GM13977 (cell line): ENCODE data around the gene GNAQ.
"Not testable (repeated sequence)": the region's sequence is repeated elsewhere in the genome, so short reads cannot be mapped to it uniquely, and the experiment has no call there.

Source experiments
- DNase-seq: peaks from one replicate; pipeline ENCODE4 v3.0.0; 2012; ENCODE audit warnings: low spot score
- in situ Hi-C: fragments of 300-500 bp; cut with MboI; formaldehyde crosslinking; loops from one replicate; pipeline ENCODE4 v1.12.0; 2022; ENCODE audit warnings: low sequenced_read_pairs, low pct_unique_long_range_greater_than_20kb, mixed read lengths, inconsistent platforms; ENCODE audit not compliant: unreplicated experiment
- TF ChIP-seq, protein P1 (sequence below): IDR thresholded peaks from 2 replicates; pipeline ENCODE4 v1.5.1; 2012; ENCODE audit warnings: mild to moderate bottlenecking, control low read depth; ENCODE audit not compliant: insufficient read depth; ENCODE audit errors: extremely low read depth, missing control alignments

GNAQ gene

GRCh38 chr9:77769246-77769645, 262.4 kb downstream of the GNAQ start:
- DNase-seq = no peak
- TF ChIP-seq, protein P1, sequence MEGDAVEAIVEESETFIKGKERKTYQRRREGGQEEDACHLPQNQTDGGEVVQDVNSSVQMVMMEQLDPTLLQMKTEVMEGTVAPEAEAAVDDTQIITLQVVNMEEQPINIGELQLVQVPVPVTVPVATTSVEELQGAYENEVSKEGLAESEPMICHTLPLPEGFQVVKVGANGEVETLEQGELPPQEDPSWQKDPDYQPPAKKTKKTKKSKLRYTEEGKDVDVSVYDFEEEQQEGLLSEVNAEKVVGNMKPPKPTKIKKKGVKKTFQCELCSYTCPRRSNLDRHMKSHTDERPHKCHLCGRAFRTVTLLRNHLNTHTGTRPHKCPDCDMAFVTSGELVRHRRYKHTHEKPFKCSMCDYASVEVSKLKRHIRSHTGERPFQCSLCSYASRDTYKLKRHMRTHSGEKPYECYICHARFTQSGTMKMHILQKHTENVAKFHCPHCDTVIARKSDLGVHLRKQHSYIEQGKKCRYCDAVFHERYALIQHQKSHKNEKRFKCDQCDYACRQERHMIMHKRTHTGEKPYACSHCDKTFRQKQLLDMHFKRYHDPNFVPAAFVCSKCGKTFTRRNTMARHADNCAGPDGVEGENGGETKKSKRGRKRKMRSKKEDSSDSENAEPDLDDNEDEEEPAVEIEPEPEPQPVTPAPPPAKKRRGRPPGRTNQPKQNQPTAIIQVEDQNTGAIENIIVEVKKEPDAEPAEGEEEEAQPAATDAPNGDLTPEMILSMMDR = no peak
- in situ Hi-C loops = no loop called here

GRCh38 chr9:77766587-77766986, 265.0 kb downstream of the GNAQ start:
- TF ChIP-seq, protein P1 = no peak
- in situ Hi-C loops = no loop called here

GRCh38 chr9:77765781-77766259, 265.8 kb downstream of the GNAQ start:
- TF ChIP-seq, protein P1 = no peak
- no peak for DNase-seq
- in situ Hi-C loops = no loop called here

More at GRCh38 chr9:77766587-77766986, 265.0 kb downstream of the GNAQ start:
- DNase-seq = no peak

GRCh38 chr9:77764894-77765780, 266.5 kb downstream of the GNAQ start:
- in situ Hi-C loops = no loop called here
- no peak for DNase-seq
- TF ChIP-seq, protein P1 = peak; percentile 36

- TF ChIP-seq, protein P1 = no peak
- DNase-seq = no peak
- in situ Hi-C loops = no loop called here
Observed at GRCh38 chr9:77763566-77763965, 268.0 kb downstream of the GNAQ start.

- in situ Hi-C loops, DNase-seq: not testable (repeated sequence)
Observed at GRCh38 chr9:77760919-77761318, 270.7 kb downstream of the GNAQ start.

DNA sequence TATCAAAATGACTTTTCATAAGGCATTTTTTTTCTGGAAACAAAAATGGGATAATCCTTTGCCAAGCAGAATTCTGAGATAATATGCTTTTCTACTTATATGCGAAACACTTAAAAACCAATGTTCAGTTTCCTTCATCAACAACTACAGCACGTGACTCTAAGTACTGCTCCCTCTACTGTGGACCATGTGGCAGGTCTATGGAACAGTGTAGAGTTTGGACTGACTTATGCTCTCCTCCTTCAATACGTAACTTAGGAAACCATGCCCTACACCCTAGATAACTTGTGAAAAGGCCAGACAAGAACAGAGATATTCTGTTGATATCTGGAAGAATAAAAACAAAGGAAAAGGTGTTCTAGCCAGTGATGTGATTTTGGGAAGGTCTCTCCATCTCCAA, 272.2 kb downstream of the GNAQ start:
- TF ChIP-seq, protein P1 = no peak
- in situ Hi-C loops = no loop called here
- no peak for DNase-seq
